ENCODE results near the gene ATE1.
A peak's percentile ranks its signal among the peaks of the same experiment; 100 is the strongest.

The ATE1 gene

GRCh38 chr10:121910673-121911420, 17.0 kb downstream of the ATE1 start:
- no peak overlapping the region for H3K27ac ChIP-seq (ENCODE audit: low read length)
- no peaks in the 10 kb centered on the region for H3K27me3 ChIP-seq (ENCODE audit: low read depth, low read length)
- no peak overlapping the region for H3K9ac ChIP-seq (ENCODE audit: low read length)
- H3K36me3 ChIP-seq (replicated peaks; ENCODE audit: low read depth, low read length): no peaks in the 10 kb centered on the region
- H3K9me3 ChIP-seq (ENCODE audit: insufficient read depth, low read length): no peaks in the 10 kb centered on the region
- TF ChIP-seq EZH2phosphoT487 (IDR thresholded peaks at IDR 0.05; ENCODE audit: low read depth): no peak
- TF ChIP-seq, protein P1, sequence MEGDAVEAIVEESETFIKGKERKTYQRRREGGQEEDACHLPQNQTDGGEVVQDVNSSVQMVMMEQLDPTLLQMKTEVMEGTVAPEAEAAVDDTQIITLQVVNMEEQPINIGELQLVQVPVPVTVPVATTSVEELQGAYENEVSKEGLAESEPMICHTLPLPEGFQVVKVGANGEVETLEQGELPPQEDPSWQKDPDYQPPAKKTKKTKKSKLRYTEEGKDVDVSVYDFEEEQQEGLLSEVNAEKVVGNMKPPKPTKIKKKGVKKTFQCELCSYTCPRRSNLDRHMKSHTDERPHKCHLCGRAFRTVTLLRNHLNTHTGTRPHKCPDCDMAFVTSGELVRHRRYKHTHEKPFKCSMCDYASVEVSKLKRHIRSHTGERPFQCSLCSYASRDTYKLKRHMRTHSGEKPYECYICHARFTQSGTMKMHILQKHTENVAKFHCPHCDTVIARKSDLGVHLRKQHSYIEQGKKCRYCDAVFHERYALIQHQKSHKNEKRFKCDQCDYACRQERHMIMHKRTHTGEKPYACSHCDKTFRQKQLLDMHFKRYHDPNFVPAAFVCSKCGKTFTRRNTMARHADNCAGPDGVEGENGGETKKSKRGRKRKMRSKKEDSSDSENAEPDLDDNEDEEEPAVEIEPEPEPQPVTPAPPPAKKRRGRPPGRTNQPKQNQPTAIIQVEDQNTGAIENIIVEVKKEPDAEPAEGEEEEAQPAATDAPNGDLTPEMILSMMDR (IDR thresholded peaks at IDR 0.05; ENCODE audit: low read depth, low read length): no peak
- H2AFZ ChIP-seq (ENCODE audit: low read depth, low read length): no peak overlapping the region
- peak overlapping the region; percentile 24 for H3K4me2 ChIP-seq (ENCODE audit: low read length)
- H3K4me3 ChIP-seq (ENCODE audit: low read length): no peak overlapping the region
- no peaks in the 10 kb centered on the region for H3K79me2 ChIP-seq (ENCODE audit: low read length)
- H3K4me1 ChIP-seq (ENCODE audit: low read length): peaks cover 11% of the 10 kb centered on the region
- no peaks in the 10 kb centered on the region for H4K20me1 ChIP-seq (ENCODE audit: insufficient read depth, low read length)

DNA sequence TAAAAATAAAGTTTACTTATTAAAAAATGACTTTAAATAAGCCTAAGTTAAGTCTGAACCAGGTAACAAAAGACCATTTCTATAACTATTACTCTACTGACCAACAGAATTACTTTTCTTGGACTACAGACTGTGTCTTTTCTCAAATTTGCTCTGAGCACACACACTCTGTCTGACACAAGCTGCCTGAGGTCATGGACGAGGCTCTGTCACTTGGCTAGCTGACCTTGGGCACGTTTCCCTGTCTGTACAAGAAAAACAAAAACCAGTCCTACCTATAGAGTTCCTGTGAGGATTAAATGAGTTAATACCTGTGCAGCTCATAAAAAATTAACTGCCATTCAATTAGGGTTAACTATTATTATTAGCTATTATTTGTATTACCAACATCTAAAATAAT, 22.9 kb downstream of the ATE1 start:
- Histone ChIP-seq H4K20me1 (ENCODE audit: insufficient read depth, low read length) (no peaks in the 10 kb centered on the region), H3K27ac (ENCODE audit: low read length) (no peak overlapping the region)
- TF ChIP-seq, protein P1 (IDR thresholded peaks at IDR 0.05; ENCODE audit: low read depth, low read length): no peak
- TF ChIP-seq EZH2phosphoT487 (IDR thresholded peaks at IDR 0.05; ENCODE audit: low read depth): no peak

DNA sequence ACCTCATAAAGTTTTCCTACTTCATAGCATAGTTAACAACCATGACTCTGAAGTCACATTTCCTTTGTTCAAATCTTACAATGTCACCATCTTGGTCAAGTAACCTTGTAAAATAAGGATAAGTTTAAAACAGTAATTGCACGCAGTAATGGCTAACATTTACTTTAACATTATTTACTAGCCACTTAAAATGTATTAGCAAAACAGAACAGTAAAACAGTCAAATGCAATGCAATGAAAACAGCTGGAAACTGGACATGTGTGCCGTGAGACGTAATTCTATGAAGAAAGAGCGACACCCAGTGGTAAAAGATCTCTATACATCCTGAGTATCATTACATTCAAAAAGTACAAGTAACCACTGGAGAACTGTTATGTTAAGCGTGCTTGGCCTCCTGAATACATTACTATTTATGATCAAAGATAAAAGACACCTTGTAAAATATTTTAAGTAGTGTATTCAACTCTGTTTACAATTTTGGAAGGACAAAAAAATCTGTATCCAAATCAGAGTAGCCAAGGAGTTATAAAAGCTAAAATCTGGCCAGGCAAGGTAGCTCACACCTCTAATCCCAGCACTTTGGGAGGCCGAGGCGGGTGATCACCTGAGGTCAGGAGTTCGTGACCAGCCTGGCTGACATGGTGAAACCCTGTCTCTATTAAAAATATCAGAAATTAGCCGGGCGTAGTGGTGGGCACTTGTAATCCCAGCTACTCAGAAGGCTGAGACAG, 27.2 kb downstream of the ATE1 start:
- Histone ChIP-seq H3K79me2 (ENCODE audit: low read length) (no peaks in the 10 kb centered on the region), H3K9ac (ENCODE audit: low read length) (no peak overlapping the region), H3K27ac (ENCODE audit: low read length) (no peak overlapping the region), H4K20me1 (ENCODE audit: insufficient read depth, low read length) (no peaks in the 10 kb centered on the region), H3K4me1 (ENCODE audit: low read length) (no peaks in the 10 kb centered on the region), H3K9me3 (ENCODE audit: insufficient read depth, low read length) (no peaks in the 10 kb centered on the region), H3K4me3 (ENCODE audit: low read length) (no peak overlapping the region), H3K36me3 (replicated peaks; ENCODE audit: low read depth, low read length) (peaks cover 4% of the 10 kb centered on the region), H2AFZ (ENCODE audit: low read depth, low read length) (no peak overlapping the region), H3K4me2 (ENCODE audit: low read length) (no peak overlapping the region), H3K27me3 (ENCODE audit: low read depth, low read length) (no peaks in the 10 kb centered on the region)
- TF ChIP-seq, protein P1 (IDR thresholded peaks at IDR 0.05; ENCODE audit: low read depth, low read length): peak; percentile 66
- TF ChIP-seq EZH2phosphoT487 (IDR thresholded peaks at IDR 0.05; ENCODE audit: low read depth): no peak

More for the DNA sequence above, 22.9 kb downstream of the ATE1 start:
- Histone ChIP-seq H3K9ac (ENCODE audit: low read length) (no peak overlapping the region), H3K27me3 (ENCODE audit: low read depth, low read length) (no peaks in the 10 kb centered on the region), H2AFZ (ENCODE audit: low read depth, low read length) (no peak overlapping the region), H3K4me1 (ENCODE audit: low read length) (no peaks in the 10 kb centered on the region), H3K36me3 (replicated peaks; ENCODE audit: low read depth, low read length) (no peaks in the 10 kb centered on the region), H3K79me2 (ENCODE audit: low read length) (no peaks in the 10 kb centered on the region), H3K9me3 (ENCODE audit: insufficient read depth, low read length) (no peaks in the 10 kb centered on the region), H3K4me3 (ENCODE audit: low read length) (no peak overlapping the region), H3K4me2 (ENCODE audit: low read length) (no peak overlapping the region)

DNA sequence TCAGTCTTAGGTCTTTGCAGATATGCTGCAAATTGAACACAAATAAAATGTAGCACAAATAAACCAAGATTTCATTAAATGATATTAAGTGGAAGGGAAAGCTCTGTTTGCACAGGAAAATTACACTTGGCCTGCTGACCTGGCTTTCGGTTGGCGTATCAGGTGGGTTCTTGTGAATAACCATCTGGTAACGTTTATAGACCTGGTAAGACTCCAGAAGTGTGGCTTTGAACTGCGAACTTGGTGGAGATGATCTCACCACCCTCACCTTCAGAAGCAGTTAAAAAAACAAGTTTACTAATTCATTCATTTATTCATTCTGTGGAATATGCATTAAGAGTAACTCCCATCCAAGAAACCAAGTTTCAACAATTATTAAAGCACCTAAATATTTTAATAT, 28.1 kb downstream of the ATE1 start:
- Histone ChIP-seq H3K36me3 (replicated peaks; ENCODE audit: low read depth, low read length) (peaks cover 4% of the 10 kb centered on the region), H3K79me2 (ENCODE audit: low read length) (no peaks in the 10 kb centered on the region), H3K9ac (ENCODE audit: low read length) (no peak overlapping the region), H2AFZ (ENCODE audit: low read depth, low read length) (no peak overlapping the region), H4K20me1 (ENCODE audit: insufficient read depth, low read length) (no peaks in the 10 kb centered on the region), H3K27ac (ENCODE audit: low read length) (no peak overlapping the region), H3K9me3 (ENCODE audit: insufficient read depth, low read length) (no peaks in the 10 kb centered on the region), H3K4me1 (ENCODE audit: low read length) (no peaks in the 10 kb centered on the region), H3K4me3 (ENCODE audit: low read length) (no peak overlapping the region), H3K4me2 (ENCODE audit: low read length) (no peak overlapping the region), H3K27me3 (ENCODE audit: low read depth, low read length) (no peaks in the 10 kb centered on the region)
- no peak for TF ChIP-seq EZH2phosphoT487 (IDR thresholded peaks at IDR 0.05; ENCODE audit: low read depth)
- TF ChIP-seq, protein P1 (IDR thresholded peaks at IDR 0.05; ENCODE audit: low read depth, low read length): no peak
